Astrocyte (in vitro differentiated cells and primary cell): ENCODE results near the gene GALK1.

Experiments
- EZH2 ChIP-seq: IDR thresholded peaks from 2 replicates; pipeline ENCODE4 v1.6.1; 2012; ENCODE audit warnings: mild to moderate bottlenecking, low read length, inconsistent platforms; ENCODE audit not compliant: insufficient read depth
- TF ChIP-seq, protein P1 (sequence below): IDR thresholded peaks from 2 replicates; pipeline ENCODE4 v1.5.1; 2011; ENCODE audit warnings: low read depth, mild to moderate bottlenecking, inconsistent platforms, low read length, moderate library complexity; ENCODE audit not compliant: insufficient read depth

DNA sequence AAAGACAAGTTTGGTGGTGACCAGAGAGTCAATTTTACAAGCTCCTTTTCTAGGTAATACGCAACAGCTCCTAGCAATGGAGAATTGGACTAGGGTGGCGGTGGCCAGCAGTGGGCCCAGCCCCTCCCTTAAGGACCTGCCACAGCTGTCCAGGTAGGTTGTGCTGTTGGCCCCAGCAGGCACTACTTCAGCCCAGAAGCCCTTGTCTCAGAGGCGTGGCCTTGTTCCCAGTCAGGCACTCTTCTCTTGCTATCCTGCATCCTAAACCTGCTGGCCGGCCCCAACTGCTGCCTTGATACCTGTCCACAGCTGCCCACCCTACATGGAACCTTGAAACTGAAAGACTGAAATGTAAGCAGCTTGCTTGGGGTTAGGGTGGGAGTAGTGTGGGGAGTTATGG, 989 bp upstream of the GALK1 start:
- TF ChIP-seq, protein P1, sequence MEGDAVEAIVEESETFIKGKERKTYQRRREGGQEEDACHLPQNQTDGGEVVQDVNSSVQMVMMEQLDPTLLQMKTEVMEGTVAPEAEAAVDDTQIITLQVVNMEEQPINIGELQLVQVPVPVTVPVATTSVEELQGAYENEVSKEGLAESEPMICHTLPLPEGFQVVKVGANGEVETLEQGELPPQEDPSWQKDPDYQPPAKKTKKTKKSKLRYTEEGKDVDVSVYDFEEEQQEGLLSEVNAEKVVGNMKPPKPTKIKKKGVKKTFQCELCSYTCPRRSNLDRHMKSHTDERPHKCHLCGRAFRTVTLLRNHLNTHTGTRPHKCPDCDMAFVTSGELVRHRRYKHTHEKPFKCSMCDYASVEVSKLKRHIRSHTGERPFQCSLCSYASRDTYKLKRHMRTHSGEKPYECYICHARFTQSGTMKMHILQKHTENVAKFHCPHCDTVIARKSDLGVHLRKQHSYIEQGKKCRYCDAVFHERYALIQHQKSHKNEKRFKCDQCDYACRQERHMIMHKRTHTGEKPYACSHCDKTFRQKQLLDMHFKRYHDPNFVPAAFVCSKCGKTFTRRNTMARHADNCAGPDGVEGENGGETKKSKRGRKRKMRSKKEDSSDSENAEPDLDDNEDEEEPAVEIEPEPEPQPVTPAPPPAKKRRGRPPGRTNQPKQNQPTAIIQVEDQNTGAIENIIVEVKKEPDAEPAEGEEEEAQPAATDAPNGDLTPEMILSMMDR = no peak
- no peak for TF ChIP-seq EZH2
